GM19240 (cell line): ENCODE results near the gene AOAH.
"Not testable (repeated sequence)": the region's sequence is repeated elsewhere in the genome, so short reads cannot be mapped to it uniquely, and the experiment has no call there.

Source experiments
- DNase-seq: peaks from one replicate; pipeline ENCODE4 v3.0.0; 2011; ENCODE audit warnings: low spot score; ENCODE audit not compliant: insufficient read length

Gene AOAH

GRCh38 chr7:36736899-36737211 lies 12.6 kb upstream of the AOAH start:
- DNase-seq, result no peak

DNA sequence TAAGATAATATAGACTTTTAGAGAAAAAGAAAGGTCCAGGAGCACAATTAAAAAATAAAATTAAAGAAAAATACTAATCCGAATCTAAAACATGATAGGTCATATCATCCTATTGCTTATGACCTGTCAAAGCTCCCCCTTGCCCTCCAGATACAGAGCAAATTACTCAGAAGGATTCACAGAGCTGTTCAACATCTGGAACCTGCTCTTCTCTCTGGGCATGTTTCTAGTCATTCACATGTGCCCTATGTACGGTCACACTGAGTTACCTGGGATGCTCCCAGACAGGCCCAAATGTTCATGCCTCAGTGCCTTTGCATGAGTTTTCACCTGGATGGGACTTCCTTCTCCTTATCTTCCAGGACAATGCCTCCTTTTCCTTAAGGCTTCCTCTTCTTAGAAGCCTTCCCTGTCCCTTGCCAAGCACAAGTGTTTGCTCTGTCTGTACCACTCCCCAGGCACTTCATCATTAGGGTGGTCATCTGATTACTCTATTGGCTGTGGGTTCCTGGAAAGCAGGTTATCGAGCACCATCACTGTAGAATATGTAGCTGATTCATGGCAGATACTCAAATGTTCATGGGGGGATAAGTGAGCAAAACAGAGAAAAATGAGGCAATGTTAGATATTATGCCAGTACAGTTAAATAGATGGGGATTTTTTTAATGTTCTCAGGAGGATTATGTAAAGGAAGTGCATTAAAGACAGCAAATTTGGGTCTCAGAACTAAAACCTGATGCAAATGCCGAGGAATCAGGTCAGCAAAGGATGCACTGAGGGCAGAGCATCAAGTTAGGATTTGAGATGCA lies 12.0 kb upstream of the AOAH start:
- no peak for DNase-seq

- DNase-seq, result no peak
Observed at GRCh38 chr7:36735172-36735571, 10.9 kb upstream of the AOAH start.

DNA sequence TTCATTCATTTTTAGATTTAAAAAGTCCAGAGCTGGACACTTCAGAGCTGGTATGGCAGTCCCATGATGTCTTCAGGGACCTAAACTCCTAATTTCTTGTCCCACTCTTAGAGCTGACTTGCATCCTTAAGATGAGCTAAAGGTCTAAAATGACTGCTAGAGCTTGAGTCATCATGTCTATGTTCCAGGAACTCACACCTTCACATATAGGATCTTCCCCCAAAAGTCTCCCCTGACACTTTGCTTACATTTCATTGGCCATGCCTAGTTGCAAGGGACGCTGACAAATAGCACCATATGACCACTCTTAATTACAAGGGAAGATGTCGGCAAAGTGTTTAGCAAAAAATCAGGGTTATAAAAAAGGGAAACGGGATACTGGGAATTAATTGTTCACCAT lies 10.4 kb upstream of the AOAH start:
- no peak for DNase-seq

GRCh38 chr7:36733411-36733810 lies 9.1 kb upstream of the AOAH start:
- DNase-seq, result no peak

- DNase-seq, result no peak
Observed at GRCh38 chr7:36732806-36733205, 8.5 kb upstream of the AOAH start.

- no peak for DNase-seq
Observed at GRCh38 chr7:36730046-36730445, 5.8 kb upstream of the AOAH start.

GRCh38 chr7:36728143-36728542 lies 3.8 kb upstream of the AOAH start:
- DNase-seq, result no peak

DNA sequence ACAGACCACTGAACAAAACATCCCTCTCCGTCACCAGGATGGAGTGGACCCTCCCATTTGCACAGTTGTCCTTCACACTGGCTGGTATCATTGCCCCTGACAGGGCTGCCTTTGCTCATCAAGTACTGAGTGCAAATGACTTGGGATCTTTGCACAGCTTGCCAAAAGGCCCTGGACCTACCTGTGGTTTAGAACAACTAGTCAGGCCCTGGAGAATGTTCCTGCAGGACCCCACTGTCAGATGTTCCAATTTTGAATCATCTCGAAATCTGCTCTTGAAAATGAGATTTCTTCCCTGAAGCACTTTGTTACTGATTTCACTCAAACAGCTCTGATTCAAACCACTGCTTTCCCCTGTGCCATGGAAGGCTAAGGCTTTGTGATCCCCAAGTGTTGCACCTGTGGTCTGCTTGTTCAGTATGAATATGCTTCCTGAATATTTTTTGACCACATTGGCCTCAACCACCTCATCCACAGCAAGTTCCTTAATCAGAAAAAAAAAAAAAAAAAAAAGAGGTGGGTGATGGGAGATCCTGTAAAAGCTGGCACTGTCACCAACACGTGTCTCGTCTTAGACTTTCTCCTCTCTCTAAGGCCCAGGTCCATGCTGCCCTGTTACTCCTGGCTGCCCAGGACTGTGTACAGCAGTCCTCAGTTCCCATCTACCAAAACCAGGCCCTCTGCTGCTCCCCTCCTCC lies 2.7 kb upstream of the AOAH start:
- no peak for DNase-seq

GRCh38 chr7:36726311-36726710 lies 2.0 kb upstream of the AOAH start:
- no peak for DNase-seq

GRCh38 chr7:36724996-36725395 lies 702 bp upstream of the AOAH start:
- no peak for DNase-seq

GRCh38 chr7:36723291-36723690 lies 1.0 kb downstream of the AOAH start:
- no peak for DNase-seq

DNA sequence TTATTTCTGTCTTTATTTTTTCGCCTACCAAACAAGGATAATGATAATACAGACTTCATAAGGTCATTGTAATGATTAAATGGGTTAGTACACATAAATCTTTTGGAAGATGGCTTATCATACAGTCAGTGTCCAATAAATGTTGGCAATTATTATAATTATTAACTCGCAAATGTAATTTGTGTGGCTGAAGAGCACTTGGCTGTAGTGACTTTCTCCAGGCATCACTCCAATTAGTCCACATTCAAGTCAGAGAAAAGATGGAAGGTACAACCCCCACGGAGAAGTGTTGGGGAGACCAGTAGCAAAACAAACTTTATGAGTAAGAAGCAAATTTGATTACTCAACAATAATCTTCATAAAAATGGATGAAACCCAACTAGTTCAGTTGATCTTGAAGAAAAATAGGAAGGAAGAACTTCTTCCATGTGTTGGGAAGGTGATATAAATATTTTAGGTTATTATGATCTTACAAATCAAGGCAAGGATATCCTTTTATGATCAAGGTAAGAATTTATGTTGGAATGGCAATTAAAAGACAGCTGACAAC lies 5.1 kb downstream of the AOAH start:
- no peak for DNase-seq

DNA sequence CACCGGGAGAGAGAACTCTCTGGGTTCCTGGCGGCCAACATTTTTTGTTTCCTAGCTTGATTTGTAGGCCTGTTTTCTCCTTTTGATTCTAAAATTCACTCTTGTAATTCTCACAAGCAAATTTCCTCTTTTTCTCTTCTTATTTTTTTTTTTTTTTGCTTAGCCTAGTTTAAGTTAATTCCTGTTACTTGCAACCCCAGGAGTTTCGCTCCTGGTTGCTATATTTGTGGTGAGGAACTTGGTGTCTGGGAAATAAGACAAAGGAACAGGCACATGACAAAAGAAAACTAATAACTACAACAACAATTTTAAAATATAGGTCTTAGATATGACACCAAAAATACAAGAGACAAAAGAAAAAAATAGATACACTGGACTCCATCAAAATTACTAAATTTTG lies 6.7 kb downstream of the AOAH start:
- DNase-seq, result no peak

DNA sequence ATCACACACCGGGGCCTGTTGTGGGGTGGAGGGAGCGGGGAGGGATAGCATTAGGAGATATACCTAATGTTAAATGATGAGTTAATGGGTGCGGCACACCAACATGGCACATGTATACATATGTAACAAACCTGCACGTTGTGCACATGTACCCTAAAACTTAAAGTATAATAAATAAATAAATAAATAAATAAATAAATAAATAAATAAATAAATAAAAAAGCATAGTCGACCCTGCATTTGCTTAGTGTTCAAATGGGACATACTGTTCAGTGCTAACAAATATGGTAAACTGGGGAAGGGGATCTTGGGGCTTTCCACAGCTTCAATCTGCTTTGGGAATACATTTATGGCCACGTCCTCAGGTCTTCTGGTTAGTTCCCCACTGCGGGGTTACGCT lies 7.5 kb downstream of the AOAH start:
- not testable (repeated sequence) for DNase-seq

- DNase-seq, result no peak
Observed at GRCh38 chr7:36712015-36712414, 12.3 kb downstream of the AOAH start.

DNA sequence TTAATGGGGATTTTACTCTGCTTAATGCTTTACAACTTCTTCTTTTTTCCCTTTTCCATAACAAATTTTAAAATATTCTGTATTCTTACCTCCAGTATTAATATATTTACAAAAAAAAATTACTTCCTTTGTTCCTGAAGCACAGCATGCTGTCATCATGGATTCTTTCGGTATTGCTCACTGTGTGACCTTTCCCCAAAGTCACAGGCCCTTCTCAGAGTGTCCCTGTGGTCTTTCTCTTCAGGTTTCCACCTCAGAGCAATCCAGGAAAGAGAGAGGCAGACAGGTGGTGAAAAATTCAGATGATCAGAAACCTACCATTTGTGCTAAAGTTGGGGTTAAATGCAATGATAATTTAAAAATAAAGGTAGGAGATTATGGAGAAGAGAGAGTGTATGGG lies 13.0 kb downstream of the AOAH start:
- DNase-seq, result no peak

- DNase-seq, result no peak
Observed at GRCh38 chr7:36710186-36710791, 14.0 kb downstream of the AOAH start.

DNA sequence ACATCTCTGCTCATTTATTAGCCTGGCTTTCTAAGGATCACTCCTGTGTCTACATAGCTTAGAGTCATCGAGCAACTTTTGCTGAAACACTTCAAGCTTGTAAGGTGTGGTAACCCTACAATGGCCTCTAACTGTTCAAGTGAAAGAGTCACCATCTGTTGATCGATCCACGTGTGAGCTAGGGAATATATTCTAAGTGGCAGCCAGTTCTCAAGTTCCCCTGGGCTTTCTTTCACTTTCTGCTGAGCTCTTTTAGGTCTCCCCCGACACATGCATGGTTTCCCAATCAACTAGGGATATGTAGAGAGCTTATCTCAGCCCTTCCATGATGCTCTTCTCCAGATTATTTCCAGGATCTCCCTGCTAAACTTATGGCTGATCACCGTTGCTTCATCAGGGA lies 15.5 kb downstream of the AOAH start:
- no peak for DNase-seq

DNA sequence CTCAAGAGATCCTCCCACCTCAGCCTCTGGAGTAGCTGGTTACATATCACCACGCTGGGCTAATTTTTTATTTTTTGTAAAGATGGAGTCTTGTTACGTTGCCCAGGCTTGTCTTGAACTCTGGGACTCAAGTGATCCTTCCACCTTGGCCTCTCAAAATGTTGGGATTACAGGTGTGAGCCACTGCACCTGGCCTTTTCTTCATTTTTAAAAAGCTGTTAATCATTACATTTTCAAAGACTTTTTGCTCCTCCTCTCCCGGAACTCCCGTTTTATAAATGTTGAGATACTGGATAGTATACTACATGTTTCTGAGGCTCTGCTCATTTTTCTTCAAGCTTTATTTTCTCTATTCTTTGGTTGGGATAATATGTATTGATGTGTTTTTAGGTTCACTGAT lies 16.4 kb downstream of the AOAH start:
- no peak for DNase-seq

GRCh38 chr7:36707465-36707864 lies 16.8 kb downstream of the AOAH start:
- no peak for DNase-seq

- not testable (repeated sequence) for DNase-seq
Observed at GRCh38 chr7:36703860-36704259, 20.4 kb downstream of the AOAH start.

DNA sequence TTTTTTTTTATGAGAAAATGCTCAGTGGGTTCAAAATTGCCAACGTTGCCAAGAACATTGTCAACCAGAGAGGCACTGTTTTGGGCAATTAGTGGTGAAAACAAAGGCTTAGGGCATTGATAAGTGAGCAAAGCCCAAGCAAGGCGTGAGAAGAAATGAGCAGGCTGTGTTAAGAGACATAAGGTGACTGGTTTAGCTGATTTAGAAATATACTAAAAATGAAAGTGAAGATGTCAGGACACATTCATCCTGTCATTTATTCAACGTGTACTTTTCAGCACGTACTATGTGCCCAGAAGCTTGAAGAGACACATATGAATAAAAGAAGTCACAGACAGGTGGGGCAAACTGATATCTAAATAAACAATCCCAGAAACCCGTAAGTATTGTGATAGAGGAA lies 31.8 kb downstream of the AOAH start:
- no peak for DNase-seq
